Upper lobe of left lung (tissue), 6 donors: ENCODE measurements around the gene ARHGAP24. TPM values are rescaled to one million over a fixed set of nuclear protein-coding genes. Genes with fewer than 3 reads are reported as not detected.
A peak's percentile ranks its signal among the peaks of the same experiment; 100 is the strongest.

Source experiments
- ATAC-seq, 2 donors: fragments of 200-7000 bp; cut with Tn5 transposase; one replicate each; pipeline ENCODE4 v1.9.1; 2022; ENCODE audit warnings: mild to moderate bottlenecking in 2 of 2, moderate library complexity in 2 of 2; ENCODE audit not compliant: low FRiP score in 2 of 2
- DNase-seq, 2 donors: peaks; one replicate each; pipeline ENCODE4 v3.0.0-alpha.2; 2019 to 2020
- H3K27ac ChIP-seq, 4 donors: fragments of 200-600 bp; sonication (generic); one replicate each; pipeline ENCODE4 v1.5.1; 2016 to 2019
- H3K27me3 ChIP-seq, 4 donors: fragments of 200-600 bp; sonication (generic); one replicate each; pipeline ENCODE4 v1.5.1; 2017 to 2019
- H3K36me3 ChIP-seq, 4 donors: fragments of 200-600 bp; sonication (generic); one replicate each; pipeline ENCODE4 v1.5.1; 2016 to 2019
- H3K4me1 ChIP-seq, 4 donors: fragments of 200-600 bp; sonication (generic); one replicate each; pipeline ENCODE4 v1.5.1; 2018 to 2019
- H3K4me3 ChIP-seq, 4 donors: fragments of 200-600 bp; sonication (generic); one replicate each; pipeline ENCODE4 v1.5.1; 2017 to 2019; ENCODE audit warnings: mild to moderate bottlenecking in 2 of 4, moderate library complexity in 1 of 4
- H3K9me3 ChIP-seq, 4 donors: fragments of 200-600 bp; sonication (generic); one replicate each; pipeline ENCODE4 v1.5.1; 2018 to 2019
- CTCF ChIP-seq, 6 experiments: fragments of 450-650 bp in 4 of 6; fragments of 200-600 bp in 2 of 6; sonication (generic) in 2 of 6; IDR thresholded peaks; one replicate each; pipeline ENCODE4 v1.5.1; 2016 to 2019; ENCODE audit warnings: antibody characterized with exemption in 6 of 6
- EP300 ChIP-seq, 4 donors: sonication (generic); formaldehyde crosslinking; IDR thresholded peaks; one replicate each; pipeline ENCODE4 v1.5.1; 2017; ENCODE audit warnings: antibody characterized with exemption in 4 of 4, control low read depth in 2 of 4
- POLR2A ChIP-seq, 4 donors: fragments of 450-650 bp; IDR thresholded peaks; one replicate each; pipeline ENCODE4 v1.5.1; 2016 to 2017; ENCODE audit warnings: antibody characterized with exemption in 4 of 4, mild to moderate bottlenecking in 2 of 4
- POLR2AphosphoS5 ChIP-seq, 2 donors: sonication (generic); formaldehyde crosslinking; IDR thresholded peaks; one replicate each; pipeline ENCODE4 v1.5.1; 2017; ENCODE audit warnings: antibody characterized with exemption in 2 of 2
- WGBS, 2 donors: methylation state at CpG; one replicate each; pipeline ENCODE4 v1.1.5; 2017 to 2018; 5-methylcytosine and 5-hydroxymethylcytosine counted together
- total RNA-seq, 6 donors: library from RNA; depleted of rRNA in 4 of 6; stranded (reverse); fragments of >200 nt in 4 of 6; gene quantifications; one replicate each; pipeline versions ENCODE4 v1.1.0 to v1.2.1, GENCODE V29; 2016 to 2021
- donor health status: DM: no; HTN: no; CAD: no; lungs with moderate emphysema.
- donor health status: DM: no; HTN: yes; CAD: no; lungs with severe emphysema.

Gene ARHGAP24
- total RNA-seq, 6 donors from 2014 or later = 26.4 to 92.2 (median 52.4) TPM

DNA sequence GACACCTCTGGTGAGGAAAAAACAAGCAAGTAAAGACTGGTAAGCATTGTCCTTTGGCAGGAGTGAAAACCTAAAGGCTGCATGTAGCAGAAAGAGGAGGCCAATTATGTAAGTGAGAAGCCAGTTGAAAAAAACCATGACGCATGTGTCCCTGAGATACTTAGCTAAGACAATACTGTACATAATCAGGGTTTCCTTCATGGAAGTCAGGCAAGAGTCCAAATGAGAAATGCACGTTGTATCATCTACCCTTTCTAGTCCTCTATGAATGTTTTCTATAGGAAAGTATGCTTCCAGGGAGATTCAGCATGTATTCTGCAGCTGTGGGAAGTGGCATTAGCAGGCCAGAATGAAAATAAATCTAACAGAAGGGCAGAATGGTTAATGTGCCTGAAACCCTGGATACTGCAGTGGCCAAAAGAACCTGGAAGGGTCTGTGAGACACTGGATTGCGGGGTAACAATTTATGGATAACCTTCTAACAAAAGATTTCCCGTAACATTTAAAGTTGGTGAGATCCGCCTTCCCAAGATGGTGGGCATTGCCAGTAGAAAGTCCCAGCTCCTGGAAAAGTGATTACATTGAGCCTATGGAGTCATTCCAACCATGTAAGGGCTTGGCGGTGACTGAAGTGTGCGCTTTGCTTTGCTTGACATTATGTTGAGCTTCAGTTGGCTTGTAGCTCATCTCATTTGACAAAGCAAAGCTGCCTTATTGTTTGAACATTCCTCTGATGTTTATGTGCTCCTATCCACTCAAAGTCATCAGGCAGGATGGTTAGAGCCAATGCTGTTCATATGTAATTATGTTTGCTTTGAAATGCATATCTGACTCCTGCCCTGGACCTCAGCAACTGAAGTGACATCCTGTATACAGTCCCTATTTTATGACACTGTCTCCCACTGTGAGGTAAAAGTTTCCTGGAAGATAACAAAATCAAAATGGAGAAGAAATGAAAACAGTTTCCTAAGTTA is 200.4 kb downstream of the ARHGAP24 start:
- peaks cover 0 to 11% (median 5%) of the 10 kb centered on the region in 4 donors for H3K4me1 ChIP-seq
- H3K27ac ChIP-seq = no peak overlapping the region
- WGBS, 2 donors = 89 to 91% methylated on average over 7 of the region's 7 CpGs
- no peak for TF ChIP-seq EP300 (IDR thresholded peaks at IDR 0.05)
- no peak for TF ChIP-seq POLR2AphosphoS5 (IDR thresholded peaks at IDR 0.05)
- TF ChIP-seq CTCF (IDR thresholded peaks at IDR 0.05) = no peak
- TF ChIP-seq POLR2A (IDR thresholded peaks at IDR 0.05) = no peak
- H3K27me3 ChIP-seq = no peaks in the 10 kb centered on the region
- ATAC-seq (no peak), DNase-seq (no peak)
- H3K4me3 ChIP-seq = no peak overlapping the region
- H3K36me3 ChIP-seq = no peaks in the 10 kb centered on the region
- H3K9me3 ChIP-seq = no peaks in the 10 kb centered on the region

DNA sequence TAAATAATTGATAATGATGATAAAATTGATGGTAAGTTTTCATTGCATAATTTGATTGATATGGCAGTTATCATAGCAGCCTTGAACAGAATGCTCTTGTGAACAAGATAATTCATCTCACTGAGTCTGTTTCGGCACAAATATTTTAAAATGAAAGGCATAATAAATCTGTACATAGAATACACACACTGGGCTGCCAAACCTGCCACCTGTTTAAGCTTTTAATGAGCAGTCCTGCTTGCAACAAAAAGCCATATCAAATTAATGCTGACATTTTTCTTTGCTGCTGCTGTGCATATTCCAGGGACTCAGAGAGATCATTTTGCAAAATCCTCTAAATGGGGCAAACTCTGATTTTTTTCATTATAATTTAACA is 201.1 kb downstream of the ARHGAP24 start:
- H3K4me1 ChIP-seq = peaks cover 0 to 11% (median 5%) of the 10 kb centered on the region in 4 donors
- H3K27me3 ChIP-seq = no peaks in the 10 kb centered on the region
- H3K9me3 ChIP-seq = no peaks in the 10 kb centered on the region
- no peak for TF ChIP-seq POLR2AphosphoS5 (IDR thresholded peaks at IDR 0.05)
- no peak for TF ChIP-seq POLR2A (IDR thresholded peaks at IDR 0.05)
- ATAC-seq = no peak
- no peak overlapping the region for H3K27ac ChIP-seq
- no peak for DNase-seq
- H3K4me3 ChIP-seq = no peak overlapping the region
- no peaks in the 10 kb centered on the region for H3K36me3 ChIP-seq
- 77 to 88% methylated on average over 1 of the region's 1 CpG for WGBS, 2 donors

GRCh38 chr4:85676850-85677590 is 202.1 kb downstream of the ARHGAP24 start:
- Histone ChIP-seq H3K4me3 (no peak overlapping the region), H3K27me3 (no peaks in the 10 kb centered on the region), H3K9me3 (no peaks in the 10 kb centered on the region), H3K4me1 (peaks cover 0 to 6% (median under 1%) of the 10 kb centered on the region in 4 donors), H3K27ac (no peak overlapping the region), H3K36me3 (no peaks in the 10 kb centered on the region)
- ATAC-seq (no peak), DNase-seq (no peak)
- WGBS, 2 donors = 53 to 65% methylated on average over 5 of the region's 5 CpGs
- TF ChIP-seq EP300 (IDR thresholded peaks at IDR 0.05) = no peak
- TF ChIP-seq POLR2AphosphoS5 (IDR thresholded peaks at IDR 0.05) = no peak
- TF ChIP-seq CTCF (IDR thresholded peaks at IDR 0.05) = no peak

DNA sequence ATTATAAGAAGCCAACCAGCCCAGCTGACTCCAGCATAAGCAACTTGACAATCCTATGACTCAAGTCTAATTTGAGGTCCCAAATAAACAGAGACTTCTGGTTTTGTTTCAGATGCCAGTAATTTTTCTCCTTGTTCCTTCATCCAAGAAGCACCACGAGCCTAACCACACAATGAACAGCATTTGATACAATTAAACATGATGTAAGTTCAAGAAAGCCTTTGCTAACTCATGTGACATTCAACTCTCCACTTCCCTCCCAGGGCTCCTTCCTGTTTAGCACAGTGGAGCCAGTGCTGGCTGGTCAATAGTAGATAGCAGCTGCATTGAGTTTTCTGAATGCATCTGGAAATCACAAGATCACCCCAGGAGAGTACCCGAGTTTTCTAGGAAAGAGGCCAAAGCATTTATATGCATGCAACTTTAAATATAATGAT is 206.3 kb downstream of the ARHGAP24 start:
- 22 to 32% methylated on average over 2 of the region's 2 CpGs for WGBS, 2 donors
- Histone ChIP-seq H3K27ac (peak overlapping the region; percentile 40 to 64 (median 51)), H3K36me3 (no peaks in the 10 kb centered on the region), H3K4me3 (no peak overlapping the region), H3K9me3 (no peaks in the 10 kb centered on the region), H3K4me1 (no peaks in the 10 kb centered on the region), H3K27me3 (no peaks in the 10 kb centered on the region)
- DNase-seq (peak in 1 of 2 donors; percentile 67), ATAC-seq (peak; percentile 83 to 93)
- TF ChIP-seq EP300 (IDR thresholded peaks at IDR 0.05) (peak in 1 of 4 donors; percentile 35), CTCF (IDR thresholded peaks at IDR 0.05) (no peak), POLR2A (IDR thresholded peaks at IDR 0.05) (peak in 1 of 4 donors; percentile 17), POLR2AphosphoS5 (IDR thresholded peaks at IDR 0.05) (peak; percentile 16 to 45)

- H3K4me1 ChIP-seq = no peaks in the 10 kb centered on the region
- DNase-seq = no peak
- no peaks in the 10 kb centered on the region for H3K9me3 ChIP-seq
- no peaks in the 10 kb centered on the region for H3K27me3 ChIP-seq
- 87 to 88% methylated on average over 3 of the region's 3 CpGs for WGBS, 2 donors
- no peak for ATAC-seq
- no peak overlapping the region for H3K4me3 ChIP-seq
- H3K36me3 ChIP-seq = no peaks in the 10 kb centered on the region
- peak overlapping the region in 3 of 4 donors; percentile 28 to 64 (median 57) for H3K27ac ChIP-seq
- no peak for TF ChIP-seq EP300 (IDR thresholded peaks at IDR 0.05)
- TF ChIP-seq POLR2A (IDR thresholded peaks at IDR 0.05) = no peak
- no peak for TF ChIP-seq CTCF (IDR thresholded peaks at IDR 0.05)
- no peak for TF ChIP-seq POLR2AphosphoS5 (IDR thresholded peaks at IDR 0.05)
Measured at GRCh38 chr4:85681921-85682320, 207.0 kb downstream of the ARHGAP24 start.
